GM21717 (cell line): ENCODE measurements around the gene ARHGAP26.

Experiments used
- ATAC-seq: cut with Tn5 transposase; IDR thresholded peaks from one replicate; pipeline ENCODE4 v1.9.1; 2021; ENCODE audit warnings: mild to moderate bottlenecking, moderate library complexity; ENCODE audit not compliant: unreplicated experiment

Gene ARHGAP26

DNA sequence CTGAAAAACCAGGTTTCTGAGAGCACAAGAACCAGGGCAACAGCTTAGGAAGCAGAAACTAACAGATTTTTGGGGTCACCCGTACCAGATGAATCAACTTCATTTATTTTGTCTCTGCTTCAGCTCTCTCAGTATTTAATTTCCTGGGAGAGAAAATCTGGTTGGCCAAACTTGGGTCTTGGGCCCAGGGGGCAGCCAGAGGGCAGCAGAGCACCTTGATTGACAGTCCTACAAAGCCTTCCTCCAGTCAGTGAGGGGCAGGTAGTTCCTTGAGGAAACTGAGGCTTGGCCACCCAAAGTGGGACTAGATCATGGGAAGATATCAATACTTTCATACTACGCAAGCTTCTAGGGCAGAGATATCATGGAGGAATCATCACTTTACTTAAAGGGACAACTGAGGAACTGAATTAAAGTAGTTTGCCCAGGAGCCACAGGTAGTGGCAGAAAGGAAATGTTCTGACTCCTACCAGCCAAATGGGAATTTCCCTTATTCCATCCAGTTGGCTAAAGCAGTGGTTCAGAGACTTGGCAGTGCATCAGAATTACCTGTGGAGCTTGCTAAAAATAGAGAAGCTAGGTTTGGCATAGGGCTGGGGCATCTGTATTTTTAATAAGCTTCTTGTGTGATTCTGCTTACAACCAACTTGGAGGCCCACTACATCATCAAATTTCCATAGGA is 21.5 kb upstream of the ARHGAP26 start:
- no peak for ATAC-seq

- no peak for ATAC-seq
Measured at GRCh38 chr5:142749321-142749720, 20.9 kb upstream of the ARHGAP26 start.

DNA sequence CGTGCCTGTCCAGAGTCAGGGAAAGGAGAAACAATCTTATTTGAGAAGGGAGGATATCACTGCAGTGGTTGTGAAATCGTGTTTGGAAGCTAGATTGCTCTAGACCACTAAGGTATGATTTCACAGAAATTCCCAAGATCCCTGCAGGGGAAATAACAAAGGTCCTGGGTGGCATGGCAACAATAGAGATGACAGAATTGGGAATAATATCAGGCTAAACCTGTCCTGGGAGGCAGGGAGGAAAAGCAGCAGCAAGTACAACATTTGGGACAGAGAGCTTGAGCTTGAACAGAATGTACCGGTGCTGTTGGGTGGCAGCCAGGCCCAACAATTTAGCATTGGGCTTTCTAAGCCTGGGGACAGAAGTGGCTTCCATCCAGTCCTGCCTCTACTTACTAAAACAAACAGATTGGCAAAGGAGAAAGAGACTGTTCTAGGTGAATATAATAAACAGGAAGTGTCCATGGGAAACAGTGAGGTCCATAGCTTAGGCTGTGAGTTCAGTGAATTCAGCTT is 17.0 kb upstream of the ARHGAP26 start:
- no peak for ATAC-seq

GRCh38 chr5:142754031-142754430 is 16.1 kb upstream of the ARHGAP26 start:
- no peak for ATAC-seq

- no peak for ATAC-seq
Measured at GRCh38 chr5:142756576-142756975, 13.6 kb upstream of the ARHGAP26 start.

GRCh38 chr5:142757564-142757963 is 12.6 kb upstream of the ARHGAP26 start:
- no peak for ATAC-seq

GRCh38 chr5:142758062-142758795 is 11.9 kb upstream of the ARHGAP26 start:
- no peak for ATAC-seq

DNA sequence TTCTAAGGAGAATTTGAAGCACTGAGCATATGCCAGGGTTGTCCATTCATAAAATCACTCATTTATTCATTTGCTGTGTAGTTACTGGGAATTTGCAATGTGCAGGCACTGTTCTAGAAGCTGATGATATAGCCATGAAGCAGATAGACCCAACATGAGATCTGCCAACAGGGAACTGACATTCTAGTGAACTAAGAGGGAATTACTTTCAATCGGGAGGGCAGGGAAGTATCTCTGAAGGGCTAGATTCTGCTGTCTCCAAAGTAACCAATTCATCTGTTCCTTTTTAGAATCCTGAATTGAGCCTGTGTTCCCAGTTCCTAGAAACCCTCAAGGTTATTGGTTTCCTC is 11.4 kb upstream of the ARHGAP26 start:
- ATAC-seq: no peak

- no peak for ATAC-seq
Measured at GRCh38 chr5:142763701-142764100, 6.5 kb upstream of the ARHGAP26 start.

DNA sequence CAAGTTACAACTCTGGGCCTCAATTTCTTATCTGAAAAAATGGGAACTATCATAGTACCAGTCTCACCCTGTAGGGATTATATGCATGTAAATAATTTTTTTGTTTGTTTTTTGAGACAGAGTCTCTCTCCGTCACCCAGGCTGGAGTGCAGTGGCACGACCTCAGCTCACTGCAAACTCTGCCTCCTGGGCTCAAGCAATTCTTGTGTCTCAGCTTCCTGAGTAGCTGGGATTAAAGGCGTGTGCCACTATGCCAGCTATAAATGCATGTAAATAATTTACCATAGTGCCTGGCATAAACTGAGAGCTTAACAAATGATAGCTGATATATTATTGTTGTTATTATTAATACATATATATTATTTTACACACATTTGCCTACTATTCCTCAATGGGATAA is 3.0 kb upstream of the ARHGAP26 start:
- no peak for ATAC-seq

DNA sequence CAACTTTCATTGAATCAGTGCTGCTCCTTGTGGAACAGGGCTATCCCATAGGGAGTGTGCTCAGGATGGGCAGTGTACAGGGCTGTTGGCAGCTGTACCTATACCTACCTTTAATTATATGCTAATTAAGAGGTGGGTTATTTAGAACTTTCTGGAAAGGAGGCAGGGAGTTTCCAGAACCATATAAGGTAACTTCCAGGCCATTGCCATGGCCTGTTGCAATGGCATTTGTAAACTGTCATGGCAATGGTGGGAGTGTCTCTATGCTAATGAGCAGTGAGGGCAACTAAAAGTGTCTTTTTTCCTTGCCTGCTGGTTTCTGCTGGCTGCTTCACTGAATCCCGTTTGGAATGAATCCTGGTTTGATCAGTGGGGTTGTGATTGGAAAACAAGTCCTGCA is 2.3 kb upstream of the ARHGAP26 start:
- ATAC-seq: no peak

- no peak for ATAC-seq
Measured at GRCh38 chr5:142769251-142769792, 855 bp upstream of the ARHGAP26 start.

DNA sequence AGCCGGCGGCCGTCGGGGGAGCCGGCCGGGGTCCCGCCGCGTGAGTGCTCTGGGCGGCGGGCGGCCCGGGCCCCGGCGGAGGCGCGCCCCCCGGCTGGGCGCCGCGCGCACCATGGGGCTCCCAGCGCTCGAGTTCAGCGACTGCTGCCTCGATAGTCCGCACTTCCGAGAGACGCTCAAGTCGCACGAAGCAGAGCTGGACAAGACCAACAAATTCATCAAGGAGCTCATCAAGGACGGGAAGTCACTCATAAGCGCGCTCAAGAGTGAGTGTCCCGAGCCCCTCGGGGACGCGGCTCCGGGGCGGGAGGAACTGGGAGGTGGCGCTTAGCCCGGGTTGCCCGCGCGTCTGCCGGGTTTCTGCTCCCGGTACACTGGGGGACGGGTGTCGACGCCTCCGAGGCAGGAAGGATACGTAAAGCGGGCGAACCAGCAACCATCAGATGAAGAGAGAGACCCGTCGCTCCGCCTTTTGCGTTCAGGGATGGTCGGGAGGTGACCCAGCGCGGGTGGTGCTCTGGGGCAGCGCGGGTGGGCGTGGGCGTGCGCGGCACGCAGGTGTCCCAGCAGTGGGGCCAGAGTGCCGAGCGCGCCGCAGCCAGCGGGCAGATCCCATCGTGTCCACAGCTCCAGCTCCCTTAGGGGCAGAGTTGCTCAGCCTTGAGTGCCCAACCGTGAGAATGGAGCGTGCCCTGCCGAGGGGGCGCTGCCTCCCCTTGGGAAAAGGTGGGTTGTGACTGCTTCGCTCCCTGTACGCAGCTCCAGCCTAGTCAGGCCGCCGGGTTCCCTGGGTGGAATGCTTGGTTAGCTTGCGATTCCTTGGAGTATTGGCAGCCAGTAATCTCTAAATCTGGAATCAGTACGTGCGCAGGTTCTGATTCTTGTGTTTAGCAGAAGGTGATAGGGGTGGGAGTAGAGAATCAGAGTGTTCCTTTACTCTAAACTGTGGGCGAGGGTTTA is 753 bp downstream of the ARHGAP26 start:
- peak; percentile 27 for ATAC-seq

- ATAC-seq: no peak
Measured at GRCh38 chr5:142771666-142772065, 1.5 kb downstream of the ARHGAP26 start.

GRCh38 chr5:142772446-142773293 is 2.5 kb downstream of the ARHGAP26 start:
- ATAC-seq: no peak

- no peak for ATAC-seq
Measured at GRCh38 chr5:142777099-142777498, 6.9 kb downstream of the ARHGAP26 start.

DNA sequence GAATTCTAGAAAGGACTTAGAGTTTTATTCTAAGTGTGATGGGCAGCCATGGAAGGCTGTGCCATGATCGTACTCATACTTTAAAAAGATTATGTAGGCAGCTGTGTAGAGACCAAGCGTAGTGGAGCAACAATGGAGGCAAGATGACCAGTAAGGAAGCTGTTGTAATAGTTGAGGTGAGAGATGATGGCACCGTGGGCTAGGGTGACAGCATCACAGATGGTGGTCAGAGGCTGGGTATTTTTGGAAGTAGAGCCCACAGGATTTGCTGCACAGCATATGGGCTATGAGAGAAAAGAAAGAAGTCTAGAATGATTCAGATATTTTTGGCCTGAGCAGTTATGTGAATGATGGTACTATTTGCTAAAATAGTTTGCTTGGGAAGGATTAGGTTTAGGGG is 7.7 kb downstream of the ARHGAP26 start:
- ATAC-seq: no peak

DNA sequence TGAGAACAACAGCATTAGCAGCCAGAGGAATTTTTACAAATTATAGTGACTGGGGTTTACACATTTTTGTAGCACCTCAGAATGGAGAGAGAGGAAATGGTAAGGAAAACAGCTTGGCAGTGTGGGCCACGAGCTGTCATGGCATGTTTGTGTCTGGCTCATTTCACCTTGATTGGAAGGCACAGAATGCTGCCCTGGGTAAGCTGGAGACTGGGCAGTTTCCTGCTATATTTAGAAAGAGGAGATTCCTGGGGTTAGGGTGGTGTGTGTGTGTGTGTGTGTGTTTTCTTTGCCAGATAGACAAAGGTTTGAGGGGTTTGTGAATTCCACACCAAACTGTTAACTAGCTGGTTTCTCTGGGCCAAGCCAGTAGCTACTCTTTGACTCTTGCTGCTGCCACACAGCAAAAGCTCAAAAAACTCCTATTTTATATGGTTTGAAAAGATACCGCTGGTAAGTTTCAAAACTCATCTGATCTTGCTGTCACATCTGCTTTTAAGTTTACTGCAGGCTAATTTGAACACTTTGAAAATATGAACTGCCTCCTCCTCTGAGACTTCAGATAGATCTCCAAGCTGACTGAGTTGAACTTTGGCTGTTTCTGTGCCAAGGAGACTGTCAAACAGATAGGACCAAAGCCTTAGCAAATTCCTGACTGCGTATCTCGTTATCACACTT is 9.1 kb downstream of the ARHGAP26 start:
- no peak for ATAC-seq

GRCh38 chr5:142780871-142781270 is 10.7 kb downstream of the ARHGAP26 start:
- no peak for ATAC-seq
